Measurements from ENCODE around the gene PACSIN1.

PACSIN1 gene

DNA sequence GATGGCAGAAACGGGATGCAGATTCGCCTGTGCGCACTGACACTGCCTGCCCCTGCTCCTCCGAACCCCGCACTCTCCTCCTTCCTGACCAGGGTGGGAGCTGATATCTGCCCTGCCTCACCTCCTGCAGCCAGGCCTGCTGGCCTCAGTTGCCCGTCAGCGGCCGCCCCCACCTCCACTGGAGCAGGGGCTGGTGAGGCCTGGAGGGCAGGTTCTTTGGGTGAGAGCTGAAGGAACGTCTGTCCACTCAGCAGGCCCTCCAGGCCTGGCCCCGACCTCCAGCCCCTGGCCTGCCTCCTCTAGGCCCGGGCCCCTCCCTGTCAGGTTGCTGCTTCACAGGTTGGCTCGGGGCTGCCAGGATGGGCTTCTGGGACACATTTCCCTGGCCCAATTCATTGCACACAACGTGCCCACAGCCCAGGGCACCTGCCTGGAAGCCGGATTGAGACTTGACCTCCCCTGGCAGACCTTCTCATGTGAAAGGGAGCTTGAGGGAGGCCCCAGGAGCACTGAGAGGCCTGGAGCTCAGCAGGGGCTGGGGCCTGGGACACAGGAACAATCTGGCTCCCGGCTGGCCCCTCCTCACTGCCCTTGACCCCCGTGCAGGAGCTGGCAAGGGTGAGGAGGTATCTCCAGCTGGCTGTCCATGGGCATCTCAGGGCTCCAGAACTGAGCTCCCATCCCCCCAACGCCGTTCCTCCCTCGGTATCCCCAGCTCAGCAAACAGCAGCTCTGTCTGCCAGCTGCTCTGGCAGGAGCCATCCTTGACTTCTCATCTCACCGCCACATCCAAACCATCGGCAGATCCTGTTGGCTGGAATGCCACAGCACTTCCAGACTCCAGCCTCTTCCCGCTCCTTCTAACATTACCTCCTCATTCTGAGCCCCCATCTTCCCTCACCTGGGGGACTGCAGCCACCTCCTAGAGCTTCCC lies 50.8 kb downstream of the PACSIN1 start:
- no peak for DNase-seq

- DNase-seq = no peak
These were observed 51.6 kb downstream of the PACSIN1 start for GRCh38 chr6:34517461-34517881.

- no peak for DNase-seq
These were observed 52.1 kb downstream of the PACSIN1 start for GRCh38 chr6:34517966-34518365.

GRCh38 chr6:34518669-34519365 lies 52.9 kb downstream of the PACSIN1 start:
- no peak for DNase-seq

DNA sequence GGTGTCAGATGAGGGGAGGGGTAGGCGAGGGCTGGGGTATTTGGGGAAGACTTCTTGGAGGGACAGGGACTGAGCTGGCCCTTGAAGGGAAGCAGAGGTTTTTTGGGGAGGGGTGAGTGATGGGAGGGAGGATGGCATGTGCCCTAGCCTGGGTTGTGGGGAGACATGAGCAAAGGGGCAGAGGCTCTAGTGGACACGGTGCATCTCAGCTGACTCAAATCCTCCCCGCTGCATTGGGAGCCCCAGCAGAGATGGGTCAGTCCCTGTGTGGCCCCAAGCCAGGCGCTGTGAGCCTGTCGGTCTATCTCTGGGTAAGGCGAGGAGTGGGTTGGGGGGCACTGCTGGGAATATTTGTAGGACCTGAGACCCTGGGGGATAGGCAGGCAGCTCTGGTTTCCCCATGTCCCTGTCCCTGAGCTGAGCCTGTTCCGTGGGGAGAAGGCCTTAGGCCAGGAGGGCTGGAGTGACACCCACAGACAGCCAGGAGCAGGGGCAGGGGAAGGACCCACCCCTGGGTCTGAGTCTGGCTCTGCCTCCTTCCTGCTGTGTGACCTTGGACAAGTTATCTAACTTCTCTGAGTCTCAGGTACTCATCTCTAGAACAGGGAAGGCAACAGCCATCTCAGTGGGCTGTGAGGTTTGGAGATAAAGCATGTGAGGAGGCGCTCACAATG lies 54.2 kb downstream of the PACSIN1 start:
- no peak for DNase-seq

DNA sequence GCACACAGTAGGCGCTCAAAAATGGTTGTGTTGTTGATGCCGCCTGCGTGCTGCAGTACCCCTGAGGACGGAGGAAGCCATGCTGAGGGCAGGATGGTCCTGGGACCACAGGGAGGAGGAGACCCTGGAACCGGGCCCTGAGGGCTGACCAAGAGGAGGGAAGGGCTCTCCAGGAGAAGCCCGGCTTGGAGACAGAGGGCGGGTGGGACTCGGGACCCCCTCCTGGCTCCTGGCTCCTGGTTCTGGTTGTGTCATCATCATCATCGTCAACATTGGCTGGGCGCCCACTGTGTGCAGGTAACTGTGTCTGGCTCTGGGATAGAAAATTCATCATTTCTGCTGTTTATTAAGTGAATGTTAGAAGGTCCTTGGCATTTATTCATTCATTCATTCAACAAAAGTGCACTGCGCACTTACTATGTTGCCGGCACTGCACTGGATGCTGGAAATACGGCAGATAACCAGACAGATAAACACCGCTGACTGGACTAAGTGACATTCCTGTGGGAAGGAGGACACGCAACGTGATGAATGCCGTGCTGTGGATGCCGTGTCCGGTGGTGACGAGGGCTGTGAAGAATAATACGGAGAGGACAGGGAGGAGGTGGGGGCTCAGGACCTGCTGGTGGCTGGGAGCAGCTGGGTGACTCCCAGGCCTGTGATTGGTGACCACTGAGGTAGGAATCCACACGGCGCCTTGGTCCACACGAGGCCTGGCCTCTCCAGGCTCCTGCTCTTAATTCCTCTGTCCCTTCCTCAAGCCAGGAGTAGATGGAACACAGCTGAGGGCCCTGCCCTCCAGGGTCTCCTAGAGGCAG lies 55.0 kb downstream of the PACSIN1 start:
- no peak for DNase-seq

GRCh38 chr6:34521463-34522285 lies 55.8 kb downstream of the PACSIN1 start:
- no peak for DNase-seq

- DNase-seq = no peak
These were observed 56.9 kb downstream of the PACSIN1 start for GRCh38 chr6:34522761-34523160.

DNA sequence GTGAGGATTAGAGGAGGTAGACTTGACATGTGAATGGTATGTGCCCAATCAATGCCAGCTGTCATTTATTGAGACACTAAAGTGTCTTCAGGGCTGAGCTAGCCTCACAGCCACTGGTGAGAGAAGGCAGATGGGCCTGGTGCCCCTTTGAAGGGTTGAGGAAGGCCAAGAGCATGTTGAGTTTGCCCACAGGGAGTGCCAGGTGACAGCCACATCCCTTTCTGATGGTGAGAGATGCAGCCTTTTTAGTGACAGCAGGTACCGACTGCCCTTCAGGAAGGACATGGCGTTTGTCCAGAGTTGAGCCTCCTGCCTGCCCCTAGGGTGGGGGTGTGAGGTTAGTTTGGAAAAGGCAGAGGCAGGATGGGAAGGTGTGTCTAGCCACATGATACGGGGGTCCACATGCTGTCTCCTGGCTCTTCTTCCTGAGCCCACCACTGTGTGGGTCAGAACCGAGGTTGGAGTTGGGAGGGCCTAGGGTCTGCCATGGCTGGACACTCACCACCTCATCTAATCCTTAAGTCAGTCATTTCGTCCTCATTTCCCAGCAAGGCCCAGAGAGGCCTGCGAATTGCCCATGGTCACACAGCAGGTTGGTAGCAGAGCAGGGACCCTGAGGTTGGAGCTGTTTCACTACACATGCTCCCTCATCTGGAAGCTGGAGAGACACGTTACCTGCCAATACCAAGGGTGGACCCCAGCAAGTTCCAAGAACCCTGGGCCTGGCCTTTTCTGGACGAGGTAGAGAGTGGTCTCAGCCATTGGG lies 57.7 kb downstream of the PACSIN1 start:
- no peak for DNase-seq

DNA sequence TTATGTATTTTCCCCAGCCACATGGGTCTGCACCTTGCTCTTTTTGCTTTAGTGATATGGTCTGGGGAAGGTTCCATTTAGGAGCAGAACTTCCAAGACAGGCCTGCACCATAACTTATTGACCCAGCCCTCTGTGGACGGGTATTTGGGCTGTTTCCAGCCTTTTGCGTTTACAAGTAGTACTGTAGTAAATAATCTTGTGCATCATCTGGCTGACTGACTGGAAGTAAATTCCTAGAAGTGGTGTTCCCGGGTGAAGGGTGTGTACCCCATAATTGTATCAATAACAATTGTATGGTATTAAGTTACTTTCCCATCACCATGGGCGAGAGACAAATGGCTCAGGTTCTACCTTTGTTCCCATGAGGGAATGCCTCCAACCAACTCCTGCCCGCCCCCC lies 58.6 kb downstream of the PACSIN1 start:
- no peak for DNase-seq

GRCh38 chr6:34524971-34525370 lies 59.1 kb downstream of the PACSIN1 start:
- DNase-seq = no peak

- DNase-seq = no peak
These were observed 59.7 kb downstream of the PACSIN1 start for GRCh38 chr6:34525431-34526175.

GRCh38 chr6:34526241-34526972 lies 60.5 kb downstream of the PACSIN1 start:
- DNase-seq = no peak

- DNase-seq = peak; percentile 56
These were observed 61.3 kb downstream of the PACSIN1 start for GRCh38 chr6:34526992-34527728.

- no peak for DNase-seq
These were observed 62.1 kb downstream of the PACSIN1 start for GRCh38 chr6:34527751-34528670.

DNA sequence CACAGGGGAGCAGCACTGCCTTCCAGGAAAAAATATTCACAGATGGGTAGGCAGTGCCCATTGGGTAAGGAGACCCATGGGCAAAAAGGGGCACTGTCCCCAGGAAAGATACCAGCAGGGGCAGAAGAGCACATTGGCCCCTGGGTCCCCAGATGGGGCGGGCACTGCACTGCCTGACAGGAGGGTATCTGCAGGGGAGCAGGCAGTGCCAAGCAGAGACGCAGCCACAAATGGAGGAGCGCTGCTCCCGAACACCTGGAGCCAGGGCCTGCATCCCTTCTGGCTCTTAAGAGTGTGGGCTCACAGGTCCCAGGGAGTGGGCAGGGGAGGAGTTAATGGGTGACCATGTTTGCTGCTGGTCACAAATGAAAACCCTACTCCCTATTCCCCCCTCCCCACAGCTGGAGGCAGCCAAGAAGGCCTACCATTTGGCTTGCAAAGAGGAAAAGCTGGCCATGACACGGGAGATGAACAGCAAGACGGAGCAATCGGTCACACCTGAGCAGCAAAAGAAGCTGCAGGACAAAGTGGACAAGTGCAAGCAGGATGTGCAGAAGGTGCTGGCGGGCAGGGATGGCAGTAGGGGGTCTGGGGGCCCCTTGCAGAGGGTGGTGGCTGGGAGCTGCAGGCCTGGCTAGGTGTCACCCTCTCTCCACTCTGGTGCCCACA lies 63.3 kb downstream of the PACSIN1 start:
- no peak for DNase-seq
